Ramos (cell line): ENCODE data around the gene ACVRL1.

Experiments used
- in situ Hi-C: fragments of 300-500 bp; cut with MboI; formaldehyde crosslinking; loops from one replicate; pipeline ENCODE4 v1.14.3; 2022; ENCODE audit warnings: low sequenced_read_pairs; ENCODE audit not compliant: unreplicated experiment

ACVRL1 gene

GRCh38 chr12:51913071-51914033 is 6.0 kb downstream of the ACVRL1 start:
- in situ Hi-C loops = no loop called here

- in situ Hi-C loops = no loop called here
Measured at GRCh38 chr12:51914034-51914923, 7.0 kb downstream of the ACVRL1 start.

- in situ Hi-C loops = no loop called here
Measured at GRCh38 chr12:51915003-51915625, 7.8 kb downstream of the ACVRL1 start.

- in situ Hi-C loops = no loop called here
Measured at GRCh38 chr12:51915951-51916350, 8.6 kb downstream of the ACVRL1 start.

GRCh38 chr12:51917041-51917590 is 9.8 kb downstream of the ACVRL1 start:
- in situ Hi-C loops = no loop called here

GRCh38 chr12:51917746-51918453 is 10.6 kb downstream of the ACVRL1 start:
- in situ Hi-C loops = no loop called here

GRCh38 chr12:51920046-51920445 is 12.7 kb downstream of the ACVRL1 start:
- in situ Hi-C loops = no loop called here

GRCh38 chr12:51921017-51921725 is 13.9 kb downstream of the ACVRL1 start:
- in situ Hi-C loops = no loop called here

- in situ Hi-C loops = no loop called here
Measured at GRCh38 chr12:51922146-51922545, 14.8 kb downstream of the ACVRL1 start.

GRCh38 chr12:51922762-51923505 is 15.6 kb downstream of the ACVRL1 start:
- in situ Hi-C loops = no loop called here

- in situ Hi-C loops = no loop called here
Measured at GRCh38 chr12:51923506-51924365, 16.4 kb downstream of the ACVRL1 start.

GRCh38 chr12:51924551-51925319 is 17.4 kb downstream of the ACVRL1 start:
- in situ Hi-C loops = no loop called here

GRCh38 chr12:51925346-51926063 is 18.2 kb downstream of the ACVRL1 start:
- in situ Hi-C loops = no loop called here

GRCh38 chr12:51926064-51926632 is 18.8 kb downstream of the ACVRL1 start:
- in situ Hi-C loops = no loop called here

GRCh38 chr12:51926718-51927117 is 19.4 kb downstream of the ACVRL1 start:
- in situ Hi-C loops = no loop called here
